T1000 (cell line): ENCODE data around the gene SIK2.

ENCODE experiments used
- DNase-seq: peaks from one replicate; lab custom pipeline; 2025; ENCODE audit warnings: mixed read lengths; lab: John Stamatoyannopoulos, UW

Gene SIK2

DNA sequence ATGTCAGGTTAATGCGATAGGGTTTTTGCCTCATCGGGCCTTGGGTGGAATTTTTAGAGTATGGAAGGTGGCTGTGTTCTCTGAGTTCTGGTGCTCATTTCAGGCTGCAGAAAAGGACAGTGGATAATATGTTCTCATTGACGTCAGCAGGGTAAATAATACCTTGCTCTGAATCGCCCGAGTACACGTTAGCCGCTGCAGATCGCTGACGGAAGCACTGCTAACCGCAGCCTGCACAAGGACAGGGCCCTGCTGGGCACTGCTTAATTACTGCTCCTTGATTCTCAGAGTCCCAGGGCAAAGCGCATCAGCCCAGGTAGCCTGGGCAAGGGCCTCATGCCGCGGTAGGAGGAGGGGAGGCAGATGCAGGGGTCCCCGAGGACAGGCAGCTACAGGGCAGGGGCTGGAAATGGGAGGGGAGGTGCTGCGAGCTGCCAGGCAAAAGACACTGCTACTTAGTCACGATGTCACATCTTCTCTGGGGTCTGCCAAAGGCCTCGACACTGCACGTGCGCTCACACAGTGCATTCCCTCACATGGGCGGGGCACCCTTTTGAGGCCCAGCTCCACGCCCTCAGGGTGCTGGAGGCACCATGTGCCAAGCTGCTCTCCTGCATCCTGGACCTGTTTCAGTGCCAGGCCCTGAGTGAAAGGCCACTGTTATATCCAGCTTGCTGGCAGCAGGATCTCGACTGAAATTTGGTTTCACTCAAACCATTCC lies 128.8 kb downstream of the SIK2 start:
- no peak for DNase-seq

- no peak for DNase-seq
These were observed 129.6 kb downstream of the SIK2 start for GRCh38 chr11:111731821-111732220.

- peak; percentile 47 for DNase-seq
These were observed 130.8 kb downstream of the SIK2 start for GRCh38 chr11:111733016-111733415.

- DNase-seq: no peak
These were observed 131.4 kb downstream of the SIK2 start for GRCh38 chr11:111733611-111734088.

DNA sequence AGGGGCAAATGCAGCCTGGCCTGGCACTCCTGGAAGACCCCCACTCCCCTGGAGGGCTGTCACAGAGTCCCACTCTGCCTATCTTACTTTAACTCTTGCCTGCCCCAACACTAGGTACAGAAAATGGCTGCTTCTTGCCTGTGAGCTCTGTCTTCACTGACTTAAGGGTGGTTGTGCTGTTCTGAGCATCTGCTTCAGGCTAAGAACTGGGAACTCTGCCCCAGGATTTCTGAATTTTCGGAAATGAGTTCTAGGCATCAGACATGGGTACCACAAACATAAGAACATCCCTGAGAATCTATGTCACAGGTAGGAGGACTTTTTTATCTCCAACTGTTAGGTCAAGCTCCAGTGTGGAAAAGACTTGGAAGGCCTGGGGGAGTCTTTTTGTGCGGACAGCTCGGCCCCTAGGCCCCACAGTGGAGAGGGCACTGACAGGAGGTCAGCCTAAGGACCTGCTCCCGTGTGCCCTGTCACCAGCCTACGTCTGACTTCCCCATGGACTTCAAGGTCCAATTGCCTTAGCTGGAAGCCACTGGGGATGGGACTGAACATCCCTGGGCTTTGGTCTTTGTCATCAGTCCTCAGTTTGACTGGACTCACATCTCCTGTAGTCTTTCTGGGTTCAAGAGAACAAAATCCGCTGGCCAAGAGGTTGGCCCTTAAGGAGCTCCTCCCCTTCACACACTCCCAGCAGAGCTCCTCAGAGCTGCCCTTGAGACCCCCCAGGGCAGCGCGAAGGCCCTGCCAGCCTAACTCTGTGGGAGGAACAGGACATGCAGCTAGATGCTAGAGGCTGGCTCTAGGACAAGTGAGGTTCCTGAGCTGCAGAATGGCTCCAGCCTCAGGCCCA lies 132.1 kb downstream of the SIK2 start:
- DNase-seq: no peak

GRCh38 chr11:111734954-111735261 lies 132.7 kb downstream of the SIK2 start:
- no peak for DNase-seq

- DNase-seq: peak; percentile 79
These were observed 133.2 kb downstream of the SIK2 start for GRCh38 chr11:111735262-111736116.

GRCh38 chr11:111736181-111736590 lies 133.9 kb downstream of the SIK2 start:
- no peak for DNase-seq

DNA sequence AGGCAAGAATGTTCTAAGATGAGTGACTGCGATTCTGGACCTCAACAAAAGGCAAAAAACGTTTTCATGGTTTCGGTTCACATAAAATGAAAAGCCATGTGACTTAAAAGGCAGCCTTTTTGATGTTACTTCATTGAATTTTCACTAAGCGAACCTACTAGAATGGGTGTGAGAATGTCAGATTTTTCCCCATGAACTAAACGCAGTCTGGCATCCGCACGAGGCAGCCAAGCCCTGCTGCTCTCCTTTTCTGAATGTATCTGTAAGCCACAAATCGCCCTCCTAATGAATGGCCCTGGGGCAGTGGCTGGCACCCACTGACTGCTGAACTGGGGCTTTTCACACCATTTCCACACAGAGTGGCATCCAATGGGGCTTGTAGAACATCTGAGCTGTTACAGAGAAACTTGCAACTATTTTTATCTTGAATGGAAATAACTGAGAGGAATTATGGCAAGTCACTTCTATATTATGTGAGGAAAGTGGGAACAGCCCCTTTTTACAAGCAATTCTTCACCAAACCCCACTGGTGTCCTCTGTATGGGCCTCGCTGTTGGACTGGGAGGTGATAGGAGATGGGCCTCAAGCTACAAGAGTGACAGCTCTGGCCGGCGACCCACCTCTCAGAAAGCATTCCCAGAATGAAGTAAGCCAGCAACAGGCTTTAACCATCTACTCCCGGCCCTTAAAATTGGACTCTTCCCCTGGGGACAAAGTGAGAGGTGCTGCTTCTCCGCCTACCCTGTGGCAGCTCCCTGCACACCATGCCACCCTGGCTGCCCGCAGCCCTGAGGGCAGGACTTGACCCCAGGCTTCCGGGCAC lies 134.6 kb downstream of the SIK2 start:
- no peak for DNase-seq

GRCh38 chr11:111737444-111738210 lies 135.4 kb downstream of the SIK2 start:
- DNase-seq: no peak

- no peak for DNase-seq
These were observed 137.1 kb downstream of the SIK2 start for GRCh38 chr11:111739299-111739698.

- no peak for DNase-seq
These were observed 139.5 kb downstream of the SIK2 start for GRCh38 chr11:111741751-111742150.

DNA sequence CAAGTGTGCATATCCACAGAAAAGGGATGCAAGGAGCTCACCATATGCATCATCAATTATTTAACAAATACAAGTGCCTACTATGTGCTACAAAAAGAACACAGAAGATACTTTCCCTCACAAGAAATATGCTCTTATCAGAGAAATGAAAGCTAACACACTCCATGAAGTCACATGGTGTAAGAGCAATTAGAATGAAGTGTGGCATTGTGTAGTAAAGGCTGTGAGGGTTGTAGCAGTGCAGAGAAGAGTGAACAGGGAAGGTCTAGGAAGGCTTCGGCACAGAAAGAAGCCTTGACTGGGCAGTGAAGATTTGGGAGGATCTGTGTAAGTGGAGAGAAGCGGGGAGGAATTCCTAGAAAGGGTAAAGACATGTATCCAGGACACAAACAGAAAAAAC lies 141.5 kb downstream of the SIK2 start:
- DNase-seq: no peak

DNA sequence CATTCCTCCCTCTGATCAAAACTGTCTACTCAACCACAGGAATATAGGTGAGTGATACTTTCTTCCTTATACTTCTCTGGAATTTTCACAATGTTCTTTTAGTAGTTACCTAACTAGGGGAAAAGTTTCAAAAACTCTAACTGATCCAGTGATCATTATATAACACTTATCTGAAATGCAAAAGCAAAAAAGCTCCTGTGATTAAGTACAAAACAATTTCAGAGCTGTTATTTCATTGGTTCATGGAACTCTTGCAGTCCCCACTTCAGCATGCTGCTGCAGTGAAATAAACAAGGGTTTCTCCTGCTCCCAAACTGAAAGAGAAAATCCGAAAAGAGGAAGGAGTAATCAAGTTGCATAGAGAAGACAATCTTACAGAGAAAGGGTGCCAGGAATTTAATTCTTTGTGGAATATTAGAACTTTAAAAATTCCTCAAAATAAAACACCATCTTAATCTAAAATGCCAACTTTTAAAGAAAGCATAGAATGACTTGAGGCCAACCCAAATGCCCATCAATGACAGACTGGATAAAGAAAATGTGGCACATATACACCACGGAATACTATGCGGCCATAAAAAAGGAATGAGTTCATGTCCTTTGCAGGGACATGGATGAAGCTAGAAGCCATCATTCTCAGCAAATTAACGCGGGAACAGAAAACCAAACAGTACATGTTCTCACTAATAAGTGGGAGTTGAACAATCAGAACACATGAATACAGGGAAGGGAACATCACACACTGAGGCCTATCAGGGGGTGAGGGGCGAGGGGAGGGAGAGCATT lies 143.7 kb downstream of the SIK2 start:
- DNase-seq: no peak

DNA sequence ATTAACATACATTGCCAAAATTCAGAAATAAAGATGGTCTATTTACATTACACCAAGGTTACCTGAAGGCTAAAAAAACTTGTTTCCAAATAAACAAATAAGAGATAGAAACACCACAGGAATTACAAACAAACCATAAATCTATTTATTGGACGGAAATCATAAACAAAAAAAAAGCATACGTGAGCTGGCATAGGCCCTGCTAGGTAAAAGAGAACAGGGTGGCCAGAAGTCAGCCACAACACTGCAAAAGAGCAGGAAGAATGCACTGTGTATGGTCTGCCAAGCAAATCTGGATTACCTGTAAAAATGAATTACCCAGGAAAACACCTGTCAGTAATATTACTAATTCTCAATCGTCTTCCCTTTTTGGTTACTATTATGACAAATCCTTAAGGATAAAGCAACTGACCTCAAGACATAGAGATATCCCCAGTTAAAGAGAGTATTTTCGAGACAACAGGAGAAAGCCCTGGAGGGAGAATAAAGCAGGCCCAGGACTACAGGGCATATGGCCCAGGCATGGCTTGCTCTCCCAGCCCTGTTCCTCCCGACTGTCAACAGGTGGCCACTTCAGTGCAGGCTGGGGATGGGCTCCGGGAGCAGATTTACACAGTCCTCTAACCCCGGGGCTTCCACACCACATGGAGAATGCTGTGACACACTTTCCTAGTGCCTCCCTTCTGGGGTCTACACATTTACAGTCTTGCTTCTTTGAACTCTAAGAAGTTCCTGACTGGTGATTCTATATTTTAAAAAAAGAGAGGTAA lies 146.0 kb downstream of the SIK2 start:
- DNase-seq: no peak

DNA sequence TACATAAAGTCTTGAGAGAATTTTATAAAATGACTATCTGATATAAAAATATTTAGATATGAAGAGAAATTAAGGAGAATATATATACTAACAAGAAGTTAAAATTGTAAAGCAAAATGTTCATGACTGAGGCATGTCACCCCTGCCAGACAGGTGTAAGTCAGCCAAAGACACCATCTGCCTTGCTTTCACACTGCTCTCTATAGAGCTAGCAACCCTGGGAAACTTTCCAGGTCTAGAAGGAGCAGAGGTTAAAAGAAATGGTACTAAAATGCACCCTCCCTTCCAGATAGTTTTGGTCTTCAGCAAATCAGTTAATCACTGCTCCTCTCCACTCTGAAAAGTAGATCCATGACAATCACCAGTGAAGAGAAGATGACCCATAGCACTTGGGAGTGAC lies 147.4 kb downstream of the SIK2 start:
- no peak for DNase-seq

DNA sequence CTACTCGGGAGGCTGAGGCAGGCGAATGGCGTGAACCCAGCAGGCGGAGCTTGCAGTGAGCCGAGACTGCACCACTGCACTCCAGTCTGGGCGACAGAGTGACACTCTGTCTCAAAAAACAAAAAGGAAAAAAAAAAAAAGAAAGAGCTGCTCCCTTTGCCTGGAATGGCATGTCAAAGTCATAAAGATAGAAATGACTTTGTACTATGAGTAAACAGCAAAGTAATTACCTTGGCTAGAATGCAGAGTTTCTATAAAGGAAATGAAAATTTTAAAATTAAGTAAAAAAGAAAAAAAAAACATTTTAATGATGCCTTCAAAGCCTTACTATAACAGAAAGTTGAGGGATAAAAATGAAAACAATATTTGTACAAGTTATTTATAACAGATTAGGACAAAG lies 153.8 kb downstream of the SIK2 start:
- DNase-seq: no peak

DNA sequence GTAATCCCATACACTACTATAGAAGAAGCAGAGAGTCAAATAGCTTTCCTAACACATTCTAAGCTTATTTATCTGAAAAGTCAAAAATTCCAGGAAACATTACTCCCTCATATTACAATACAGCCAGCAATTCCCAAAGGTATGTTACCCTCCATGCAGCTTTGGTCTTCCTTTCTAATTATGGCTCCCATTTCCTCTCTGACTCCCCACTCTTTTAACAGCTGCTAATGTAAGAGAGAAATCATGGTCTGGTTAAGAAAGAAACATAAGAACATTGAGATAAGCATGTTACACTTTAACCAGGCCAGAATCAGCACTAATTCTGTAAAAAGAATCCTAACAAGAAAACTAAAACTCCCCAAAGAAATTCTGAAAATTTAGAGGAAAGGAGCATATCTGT lies 157.1 kb downstream of the SIK2 start:
- DNase-seq: no peak

DNA sequence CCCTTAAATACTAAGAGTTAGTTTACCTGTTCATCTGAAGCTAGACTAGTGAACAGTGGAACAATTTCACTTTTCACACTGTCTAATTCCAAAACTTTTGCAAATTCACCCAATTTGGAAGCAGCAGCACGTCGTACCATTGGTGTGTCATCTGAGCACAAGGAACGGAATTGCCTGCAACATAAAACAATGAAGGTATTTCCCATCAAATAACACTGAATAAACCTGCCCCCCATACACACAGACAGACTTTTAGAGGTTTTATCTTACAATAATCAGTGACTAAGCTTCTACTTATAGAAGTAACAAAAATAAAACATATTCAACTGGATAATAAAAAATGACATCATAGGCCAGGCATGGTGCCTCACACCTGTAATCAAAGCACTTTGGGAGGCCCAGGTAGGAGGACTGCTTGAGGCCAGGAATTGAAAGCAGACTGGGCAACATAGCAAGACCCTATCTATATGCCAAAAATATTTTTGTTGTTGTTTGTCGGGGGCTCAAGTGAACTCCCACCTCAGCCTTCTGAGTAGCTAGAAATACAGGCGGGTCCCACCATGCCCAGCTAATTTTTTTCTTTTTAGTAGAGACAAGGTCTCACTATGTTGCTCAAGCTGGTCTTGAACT lies 157.6 kb downstream of the SIK2 start:
- no peak for DNase-seq
